Mucosa of descending colon (tissue), 3 donors: ENCODE data around the gene SAMD11. TPM values are rescaled to one million over a fixed set of nuclear protein-coding genes. Genes with fewer than 3 reads are reported as not detected.

Experiments used
- ATAC-seq: fragments of 200-7000 bp; cut with Tn5 transposase; one replicate; pipeline ENCODE4 v1.9.1; 2020; ENCODE audit warnings: mild to moderate bottlenecking, moderate library complexity
- DNase-seq, 3 donors: peaks; one replicate each; pipeline ENCODE4 v3.0.0-alpha.2; 2020
- H3K36me3 ChIP-seq: fragments of 200-600 bp; one replicate; pipeline ENCODE4 v1.8.0; 2021; ENCODE audit warnings: low read depth, mild to moderate bottlenecking
- H3K4me1 ChIP-seq: fragments of 200-600 bp; one replicate; pipeline ENCODE4 v1.8.0; 2021; ENCODE audit warnings: low read depth, mild to moderate bottlenecking
- H3K4me3 ChIP-seq: fragments of 200-600 bp; one replicate; pipeline ENCODE4 v1.8.0; 2021; ENCODE audit warnings: mild to moderate bottlenecking
- H3K9me3 ChIP-seq: fragments of 200-600 bp; one replicate; pipeline ENCODE4 v1.8.0; 2021; ENCODE audit warnings: mild to moderate bottlenecking
- CTCF ChIP-seq: fragments of 200-600 bp; IDR thresholded peaks from one replicate; pipeline ENCODE4 v1.8.0; 2022; ENCODE audit warnings: antibody characterized with exemption, mild to moderate bottlenecking
- intact Hi-C, 2 donors: fragments of 100-400 bp; cut with DNase I in 1 of 2; cut with micrococcal nuclease in 1 of 2; formaldehyde crosslinking; loops; one replicate each; pipeline versions ENCODE4 v1.11.0 to v1.11.1; 2022; cut with DNase I, micrococcal nuclease
- total RNA-seq, 3 donors: library from RNA; stranded (reverse); fragmentation: NEBNext Ultra II Directional in 2 of 3; extraction: Animal tissue kit (Norgen Biotek cat#: 25700) in 2 of 3; gene quantifications; one replicate each; pipeline versions ENCODE4 v1.2.1 to v1.2.4, GENCODE V29; 2021 to 2023
- donor health status: DM: no; HTN: no; CAD: no; lungs with moderate emphysema.
- donor health status: DM: no; HTN: no; CAD: no.
- donor health status: DM: no; HTN: yes; CAD: no.

Gene SAMD11
- total RNA-seq, 3 donors from 2014 or later: 2.2 to 4.3 (median 2.7) TPM

GRCh38 chr1:960363-961131 lies 36.8 kb downstream of the SAMD11 start, which contains the start of gene KLHL17:
KLHL17 (plus strand) TSS chr1:960584; CDS start chr1:960694, 110 bp downstream.
- Histone ChIP-seq H3K36me3 (no peaks in the 10 kb centered on the region), H3K4me3 (peak within 1 kb of the TSS; percentile 65), H3K9me3 (no peaks in the 10 kb centered on the region), H3K4me1 (peaks cover 15% of the 10 kb centered on the region)
- intact Hi-C loops: no loop called here
- ATAC-seq (peak; percentile 70), DNase-seq (peak; percentile 82 to 88 (median 86))
- no peak for TF ChIP-seq CTCF

- TF ChIP-seq CTCF: no peak
- intact Hi-C loops: no loop called here
- ATAC-seq: no peak
- H3K4me3 ChIP-seq: peak overlapping the region; percentile 59
- H3K9me3 ChIP-seq: no peaks in the 10 kb centered on the region
- peaks cover 21% of the 10 kb centered on the region for H3K4me1 ChIP-seq
- H3K36me3 ChIP-seq: no peaks in the 10 kb centered on the region
- no peak for DNase-seq
These were observed 37.5 kb downstream of the SAMD11 start for GRCh38 chr1:961132-961669.

- no peak for TF ChIP-seq CTCF
- H3K4me1 ChIP-seq: peaks cover 25% of the 10 kb centered on the region
- H3K4me3 ChIP-seq: no peak overlapping the region
- DNase-seq (no peak), ATAC-seq (no peak)
- no peaks in the 10 kb centered on the region for H3K36me3 ChIP-seq
- intact Hi-C loops: no loop called here
- no peaks in the 10 kb centered on the region for H3K9me3 ChIP-seq
These were observed 38.9 kb downstream of the SAMD11 start for GRCh38 chr1:962381-963300.

GRCh38 chr1:963301-963651 lies 39.6 kb downstream of the SAMD11 start:
- no peak for TF ChIP-seq CTCF
- Histone ChIP-seq H3K36me3 (no peaks in the 10 kb centered on the region), H3K9me3 (no peaks in the 10 kb centered on the region), H3K4me1 (peaks cover 18% of the 10 kb centered on the region), H3K4me3 (no peak overlapping the region)
- intact Hi-C loops: no loop called here
- ATAC-seq (no peak), DNase-seq (no peak)

- Histone ChIP-seq H3K4me3 (no peak overlapping the region), H3K4me1 (peaks cover 17% of the 10 kb centered on the region), H3K36me3 (no peaks in the 10 kb centered on the region), H3K9me3 (no peaks in the 10 kb centered on the region)
- ATAC-seq (no peak), DNase-seq (no peak)
- no peak for TF ChIP-seq CTCF
- intact Hi-C loops: no loop called here
These were observed 40.2 kb downstream of the SAMD11 start for GRCh38 chr1:963746-964525.
